HCT116 (cell line): ENCODE measurements around the gene RAB31. TPM values are rescaled to one million over a fixed set of nuclear protein-coding genes. Genes with fewer than 3 reads are reported as not detected.
A peak's percentile ranks its signal among the peaks of the same experiment; 100 is the strongest.

ENCODE experiments used
- ATAC-seq: fragments of 200-7000 bp; cut with Tn5 transposase; 2 replicates; pipeline ENCODE4 v1.9.1; 2020; ENCODE audit warnings: mild to moderate bottlenecking, moderate library complexity
- BruUV-seq: library from RNA; stranded (reverse); fragments of 400-500 nt; replicated peaks from 2 replicates; lab custom pipeline; 2021; lab: Mats Ljungman, UMichigan
- CTCF ChIA-PET: fragments of 300-600 bp; sonication (Branson Sonifier 250); formaldehyde crosslinking; loops from one replicate; lab custom pipeline; 2021; ENCODE audit warnings: antibody characterized with exemption; lab: Charles Lee
- POLR2A ChIA-PET: fragments of 300-600, 350-600 bp; sonication (Branson Sonifier 250); formaldehyde crosslinking; loops from one replicate; lab custom pipeline; 2021; ENCODE audit warnings: antibody characterized with exemption; lab: Charles Lee
- RAD21 ChIA-PET, 2 experiments: fragments of 300-600 bp; sonication (Branson Sonifier 250); formaldehyde crosslinking; loops; one replicate each; lab custom pipeline; 2023; ENCODE audit warnings: low total read pairs in 2 of 2; ENCODE audit not compliant: uncharacterized antibody in 2 of 2, unreplicated experiment in 2 of 2, low non-redundant PET in 1 of 2; lab: Charles Lee
- DNase-seq: peaks from one replicate; pipeline ENCODE4 v3.0.0-alpha.2; 2010; ENCODE audit warnings: low read depth, low spot score
- H2AFZ ChIP-seq: fragments of 200-600 bp; shearing (Covaris generic), sonication (generic); 2 replicates; pipeline ENCODE4 v1.6.1; 2017; ENCODE audit warnings: low read depth, mixed run types, mixed read lengths, antibody characterized with exemption, low read length; ENCODE audit not compliant: poor library complexity, severe bottlenecking
- H3K27ac ChIP-seq: 2 replicates; pipeline ENCODE4 v1.5.1; 2012; ENCODE audit warnings: low read depth, low read length
- H3K27me3 ChIP-seq: fragments of 200-600 bp; sonication (generic); 2 replicates; pipeline ENCODE4 v1.6.1; 2016; ENCODE audit warnings: mixed run types, low read length, mixed read lengths; ENCODE audit not compliant: insufficient read depth
- H3K36me3 ChIP-seq, 2 experiments: fragments of 200-500 bp in 1 of 2; fragments of 200-600 bp in 1 of 2; sonication (Bioruptor generic) in 1 of 2; sonication (generic) in 1 of 2; 2 replicates each; pipeline versions ENCODE4 v1.5.1 to v1.6.1; 2014 to 2016; ENCODE audit warnings: low read length in 2 of 2, inconsistent platforms in 1 of 2, mixed read lengths in 1 of 2, mixed run types in 1 of 2; ENCODE audit not compliant: insufficient read depth in 2 of 2, control insufficient read depth in 1 of 2
- H3K4me1 ChIP-seq, 2 experiments: fragments of 200-600 bp in 1 of 2; sonication (generic) in 1 of 2; 2 replicates each; pipeline versions ENCODE4 v1.5.1 to v1.6.1; 2012 to 2017; ENCODE audit warnings: low read length in 2 of 2, inconsistent platforms in 1 of 2, mild to moderate bottlenecking in 1 of 2, mixed read lengths in 1 of 2, mixed run types in 1 of 2, moderate library complexity in 1 of 2; ENCODE audit not compliant: insufficient read depth in 2 of 2, control insufficient read depth in 1 of 2
- H3K4me2 ChIP-seq: fragments of 200-600 bp; sonication (generic); 2 replicates; pipeline ENCODE4 v1.6.1; 2017; ENCODE audit warnings: mixed run types, low read length, mixed read lengths
- H3K4me3 ChIP-seq, 2 experiments: fragments of 200-600 bp in 1 of 2; sonication (generic) in 1 of 2; replicated peaks in 1 of 2; 2 replicates each; pipeline ENCODE4 v1.5.1; 2011 to 2016; ENCODE audit warnings: low read length in 2 of 2, control low read depth in 1 of 2, low read depth in 1 of 2, mild to moderate bottlenecking in 1 of 2, mixed read lengths in 1 of 2, mixed run types in 1 of 2
- H3K79me2 ChIP-seq: fragments of 200-600 bp; sonication (generic); 2 replicates; pipeline ENCODE4 v1.6.1; 2017; ENCODE audit warnings: mild to moderate bottlenecking, mixed run types, low read length, moderate library complexity, mixed read lengths; ENCODE audit not compliant: insufficient read depth
- H3K9ac ChIP-seq: fragments of 200-600 bp; sonication (generic); 2 replicates; pipeline ENCODE4 v1.6.1; 2016; ENCODE audit warnings: low read length, mixed read lengths
- H3K9me2 ChIP-seq: fragments of 200-600 bp; sonication (generic), shearing (Covaris generic); 2 replicates; pipeline ENCODE4 v1.6.1; 2017; ENCODE audit warnings: mixed run types, mild to moderate bottlenecking, moderate library complexity; ENCODE audit not compliant: insufficient read depth
- H3K9me3 ChIP-seq, 2 experiments: fragments of 200-500 bp in 1 of 2; fragments of 200-600 bp in 1 of 2; sonication (Bioruptor generic) in 1 of 2; sonication (generic) in 1 of 2; 2 replicates each; pipeline ENCODE4 v1.6.1; 2014 to 2017; ENCODE audit warnings: low read length in 2 of 2, mixed read lengths in 2 of 2, inconsistent platforms in 1 of 2, low read depth in 1 of 2, mild to moderate bottlenecking in 1 of 2, mixed run types in 1 of 2, moderate library complexity in 1 of 2; ENCODE audit not compliant: control insufficient read depth in 1 of 2, insufficient read depth in 1 of 2
- H4K20me1 ChIP-seq: fragments of 200-600 bp; sonication (generic), shearing (Covaris generic); 2 replicates; pipeline ENCODE4 v1.6.1; 2017; ENCODE audit warnings: mixed run types, mild to moderate bottlenecking, moderate library complexity; ENCODE audit not compliant: insufficient read depth
- CBX3 ChIP-seq: IDR thresholded peaks from 2 replicates; pipeline ENCODE4 v1.6.1; 2012; ENCODE audit warnings: low read depth
- CEBPB ChIP-seq: IDR thresholded peaks from 2 replicates; pipeline ENCODE4 v1.6.1; 2012; ENCODE audit warnings: low read depth
- EGR1 ChIP-seq: IDR thresholded peaks from 2 replicates; pipeline ENCODE4 v1.6.1; 2012; ENCODE audit warnings: low read depth
- EZH2 ChIP-seq: fragments of 200-600 bp; sonication (generic); IDR thresholded peaks from 2 replicates; pipeline ENCODE4 v1.6.1; 2017; ENCODE audit warnings: antibody characterized with exemption, mixed run types
- FOSL1 ChIP-seq: IDR thresholded peaks from 2 replicates; pipeline ENCODE4 v1.6.1; 2012; ENCODE audit warnings: low read depth
- POLR2A ChIP-seq: IDR thresholded peaks from 2 replicates; pipeline ENCODE4 v1.7.0; 2011; ENCODE audit warnings: borderline replicate concordance; ENCODE audit not compliant: insufficient read depth, insufficient read length; ENCODE audit errors: extremely low read depth
- POLR2AphosphoS5 ChIP-seq: IDR thresholded peaks from 2 replicates; pipeline ENCODE4 v1.6.1; 2011; ENCODE audit warnings: mild to moderate bottlenecking, low read depth, low read length, moderate library complexity
- RAD21 ChIP-seq: IDR thresholded peaks from 2 replicates; pipeline ENCODE4 v1.6.1; 2012; ENCODE audit warnings: low read depth, mild to moderate bottlenecking
- REST ChIP-seq: IDR thresholded peaks from 2 replicates; pipeline ENCODE4 v1.6.1; 2012; ENCODE audit warnings: low read depth
- SIN3A ChIP-seq: IDR thresholded peaks from 2 replicates; pipeline ENCODE4 v1.6.1; 2012; ENCODE audit warnings: low read depth
- TCF7L2 ChIP-seq: IDR thresholded peaks from 2 replicates; pipeline ENCODE4 v1.7.0; 2011; ENCODE audit warnings: borderline replicate concordance, inconsistent platforms; ENCODE audit not compliant: insufficient read depth, insufficient read length; ENCODE audit errors: extremely low read depth
- YY1 ChIP-seq: IDR thresholded peaks from 2 replicates; pipeline ENCODE4 v1.6.1; 2011; ENCODE audit warnings: low read length, low read depth, moderate library complexity, mild to moderate bottlenecking; ENCODE audit not compliant: insufficient replicate concordance; ENCODE audit errors: extremely low read depth
- ZFX ChIP-seq: fragments of 450-650 bp; IDR thresholded peaks from 2 replicates; pipeline ENCODE4 v1.6.1; 2017
- ZNF274 ChIP-seq: fragments of 200-500 bp; sonication (Bioruptor generic); IDR thresholded peaks from 2 replicates; pipeline ENCODE4 v1.6.1; 2014; ENCODE audit warnings: mild to moderate bottlenecking, low read depth, low read length, inconsistent platforms
- intact Hi-C: fragments of 100-400 bp; cut with micrococcal nuclease; formaldehyde crosslinking; loops from 2 replicates; pipeline ENCODE4 v1.10.0; 2022
- total RNA-seq: library from RNA; stranded (reverse); gene quantifications from one replicate; pipeline ENCODE4 v1.2.1, GENCODE V29; 2021; ENCODE audit not compliant: unreplicated experiment
- TF ChIP-seq, protein P1 (sequence below): IDR thresholded peaks from 2 replicates; pipeline ENCODE4 v1.6.1; 2012
- TF ChIP-seq, protein P2 (sequence below): IDR thresholded peaks from 2 replicates; pipeline ENCODE4 v1.6.1; 2012
- TF ChIP-seq, protein P3 (sequence below): IDR thresholded peaks from 2 replicates; pipeline ENCODE4 v1.6.1; 2011; ENCODE audit warnings: mild to moderate bottlenecking, low read length, moderate library complexity; ENCODE audit not compliant: insufficient replicate concordance; ENCODE audit errors: extremely low read depth

The RAB31 gene
- total RNA-seq, 1 experiment from 2014 or later = 46.9 TPM

- TF ChIP-seq YY1 (peak; percentile 77), ZFX (0 out of 2 replicates have a peak, but pooled peaks have one; percentile 15), POLR2AphosphoS5 (peak; percentile 66), CBX3 (peak; percentile 84)
Observed at GRCh38 chr18:9869715-9870430, 161.8 kb downstream of the RAB31 start (continued).

DNA sequence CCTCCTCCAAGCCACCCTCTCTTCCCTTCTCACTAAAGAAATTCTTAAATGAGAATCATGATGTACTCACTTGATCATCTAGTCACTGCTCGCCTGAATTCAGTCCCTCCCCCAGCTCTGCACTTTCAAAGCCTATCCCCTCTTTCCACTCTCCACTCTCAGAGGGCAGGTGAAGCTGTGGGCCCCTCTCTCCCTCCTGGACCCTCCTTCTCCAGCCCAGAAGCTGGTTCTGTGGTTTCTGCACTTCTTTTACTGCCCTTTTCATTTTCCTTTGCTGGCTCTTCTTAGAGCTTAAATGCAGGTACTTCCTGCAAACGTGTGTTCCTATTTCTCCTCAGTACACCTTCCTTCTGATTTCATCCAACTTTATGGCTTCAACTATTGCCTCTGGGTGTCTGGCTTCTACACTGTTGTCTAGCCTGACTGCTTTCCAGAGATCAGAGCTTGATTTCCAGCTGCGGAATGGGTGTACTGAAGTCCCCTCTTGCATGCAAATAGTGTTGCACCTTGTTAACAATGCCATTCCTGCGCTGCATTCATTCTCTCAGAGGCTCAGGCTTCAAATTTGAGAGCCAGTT lies 162.4 kb downstream of the RAB31 start:
- DNase-seq = no peak
- Histone ChIP-seq H3K4me2 (peak overlapping the region; percentile 61), H3K79me2 (no peaks in the 10 kb centered on the region), H3K9ac (peak overlapping the region; percentile 48), H3K27ac (peak overlapping the region; percentile 73), H4K20me1 (no peaks in the 10 kb centered on the region), H3K4me1 (peaks cover 33 to 72% of the 10 kb centered on the region in 2 experiments), H3K36me3 (no peaks in the 10 kb centered on the region), H3K9me3 (peaks cover 6 to 11% of the 10 kb centered on the region in 2 experiments; a peak in 2 of 4 replicates), H3K4me3 (peak overlapping the region in 1 of 2 experiments; percentile 21; a peak in 1 of 4 replicates), H3K27me3 (no peaks in the 10 kb centered on the region), H3K9me2 (no peaks in the 10 kb centered on the region), H2AFZ (peak overlapping the region; percentile 42)
- ChIA-PET CTCF (interaction anchor here (1.0 kb wide), 1 partner anchor 28 kb away, joined by 3 read pairs; no protein-coding TSS in a partner anchor), RAD21 (no interaction called here), POLR2A (interaction anchor here (1.2 to 2.8 kb wide), 4 partner anchors 9 to 43 kb away, joined by 3 to 12 read pairs (median 8); partner anchors contain the start of gene VAPA)
- TF ChIP-seq, protein P1, sequence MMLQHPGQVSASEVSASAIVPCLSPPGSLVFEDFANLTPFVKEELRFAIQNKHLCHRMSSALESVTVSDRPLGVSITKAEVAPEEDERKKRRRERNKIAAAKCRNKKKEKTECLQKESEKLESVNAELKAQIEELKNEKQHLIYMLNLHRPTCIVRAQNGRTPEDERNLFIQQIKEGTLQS = no peak
- TF ChIP-seq, protein P2, sequence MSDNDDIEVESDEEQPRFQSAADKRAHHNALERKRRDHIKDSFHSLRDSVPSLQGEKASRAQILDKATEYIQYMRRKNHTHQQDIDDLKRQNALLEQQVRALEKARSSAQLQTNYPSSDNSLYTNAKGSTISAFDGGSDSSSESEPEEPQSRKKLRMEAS = no peak; the same call in 1 of the 2 replicates
- no peak for TF ChIP-seq CEBPB
- TF ChIP-seq EGR1 = no peak
- TF ChIP-seq, protein P3, sequence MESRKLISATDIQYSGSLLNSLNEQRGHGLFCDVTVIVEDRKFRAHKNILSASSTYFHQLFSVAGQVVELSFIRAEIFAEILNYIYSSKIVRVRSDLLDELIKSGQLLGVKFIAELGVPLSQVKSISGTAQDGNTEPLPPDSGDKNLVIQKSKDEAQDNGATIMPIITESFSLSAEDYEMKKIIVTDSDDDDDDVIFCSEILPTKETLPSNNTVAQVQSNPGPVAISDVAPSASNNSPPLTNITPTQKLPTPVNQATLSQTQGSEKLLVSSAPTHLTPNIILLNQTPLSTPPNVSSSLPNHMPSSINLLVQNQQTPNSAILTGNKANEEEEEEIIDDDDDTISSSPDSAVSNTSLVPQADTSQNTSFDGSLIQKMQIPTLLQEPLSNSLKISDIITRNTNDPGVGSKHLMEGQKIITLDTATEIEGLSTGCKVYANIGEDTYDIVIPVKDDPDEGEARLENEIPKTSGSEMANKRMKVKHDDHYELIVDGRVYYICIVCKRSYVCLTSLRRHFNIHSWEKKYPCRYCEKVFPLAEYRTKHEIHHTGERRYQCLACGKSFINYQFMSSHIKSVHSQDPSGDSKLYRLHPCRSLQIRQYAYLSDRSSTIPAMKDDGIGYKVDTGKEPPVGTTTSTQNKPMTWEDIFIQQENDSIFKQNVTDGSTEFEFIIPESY = no peak
- no peak for TF ChIP-seq SIN3A
- no peak for TF ChIP-seq POLR2A
- no peak for TF ChIP-seq CBX3
- TF ChIP-seq TCF7L2 = no peak
- TF ChIP-seq RAD21 = no peak
- TF ChIP-seq YY1 = no peak
- TF ChIP-seq ZFX = no peak
- no peak for TF ChIP-seq EZH2
- TF ChIP-seq REST = no peak
- no peak for TF ChIP-seq ZNF274
- TF ChIP-seq FOSL1 = no peak
- no peak for TF ChIP-seq POLR2AphosphoS5
- ATAC-seq = peak; percentile 31
- TSS peak; percentile 54 for BruUV-seq
- intact Hi-C loops = no loop called here
